ENCODE measurements around the gene PDGFC.

PDGFC gene

GRCh38 chr4:156954587-156954986, 17.0 kb downstream of the PDGFC start:
- ATAC-seq (replicated peaks; ENCODE audit: extremely low read depth, poor library complexity, severe bottlenecking) (no peak), DNase-seq (ENCODE audit: low spot score in 2 of 2) (no peak)
- Mint-ChIP-seq H3K4me3 (no peak overlapping the region), H3K27me3 (no peaks in the 10 kb centered on the region), H3K36me3 (ENCODE audit: insufficient read depth) (no peaks in the 10 kb centered on the region), H3K9me3 (peaks cover 12% of the 10 kb centered on the region), H3K4me1 (no peaks in the 10 kb centered on the region), H3K27ac (ENCODE audit: low read depth) (no peak overlapping the region)

GRCh38 chr4:156953951-156954350, 17.6 kb downstream of the PDGFC start:
- Mint-ChIP-seq H3K27me3 (no peaks in the 10 kb centered on the region), H3K4me3 (no peak overlapping the region), H3K4me1 (no peaks in the 10 kb centered on the region), H3K9me3 (peaks cover 12% of the 10 kb centered on the region), H3K27ac (ENCODE audit: low read depth) (no peak overlapping the region), H3K36me3 (ENCODE audit: insufficient read depth) (no peaks in the 10 kb centered on the region)
- ATAC-seq (replicated peaks; ENCODE audit: extremely low read depth, poor library complexity, severe bottlenecking) = no peak
- DNase-seq (ENCODE audit: low spot score in 2 of 2) = no peak

- Mint-ChIP-seq H3K27ac (ENCODE audit: low read depth) (no peak overlapping the region), H3K4me3 (no peak overlapping the region), H3K4me1 (no peaks in the 10 kb centered on the region), H3K36me3 (ENCODE audit: insufficient read depth) (no peaks in the 10 kb centered on the region), H3K9me3 (peaks cover 11% of the 10 kb centered on the region), H3K27me3 (no peaks in the 10 kb centered on the region)
- DNase-seq (ENCODE audit: low spot score in 2 of 2) (no peak), ATAC-seq (replicated peaks; ENCODE audit: extremely low read depth, poor library complexity, severe bottlenecking) (no peak)
These were observed 18.6 kb downstream of the PDGFC start for GRCh38 chr4:156953001-156953400.

GRCh38 chr4:156952078-156952759, 19.4 kb downstream of the PDGFC start:
- DNase-seq (ENCODE audit: low spot score in 2 of 2) = no peak
- H3K4me3 Mint-ChIP-seq = no peak overlapping the region
- no peaks in the 10 kb centered on the region for H3K27me3 Mint-ChIP-seq

GRCh38 chr4:156950948-156951347, 20.7 kb downstream of the PDGFC start:
- Mint-ChIP-seq H3K4me3 (no peak overlapping the region), H3K9me3 (no peaks in the 10 kb centered on the region), H3K27ac (ENCODE audit: low read depth) (no peak overlapping the region), H3K27me3 (no peaks in the 10 kb centered on the region), H3K4me1 (no peaks in the 10 kb centered on the region), H3K36me3 (ENCODE audit: insufficient read depth) (no peaks in the 10 kb centered on the region)
- ATAC-seq (replicated peaks; ENCODE audit: extremely low read depth, poor library complexity, severe bottlenecking) (no peak), DNase-seq (ENCODE audit: low spot score in 2 of 2) (no peak)

More at GRCh38 chr4:156952078-156952759, 19.4 kb downstream of the PDGFC start:
- ATAC-seq (replicated peaks; ENCODE audit: extremely low read depth, poor library complexity, severe bottlenecking) = no peak
- Mint-ChIP-seq H3K9me3 (peaks cover 4% of the 10 kb centered on the region), H3K4me1 (no peaks in the 10 kb centered on the region), H3K27ac (ENCODE audit: low read depth) (no peak overlapping the region), H3K36me3 (ENCODE audit: insufficient read depth) (no peaks in the 10 kb centered on the region)

- no peak for ATAC-seq (replicated peaks; ENCODE audit: extremely low read depth, poor library complexity, severe bottlenecking)
- no peak overlapping the region for H3K4me3 Mint-ChIP-seq
- no peaks in the 10 kb centered on the region for H3K9me3 Mint-ChIP-seq
- H3K36me3 Mint-ChIP-seq (ENCODE audit: insufficient read depth) = no peaks in the 10 kb centered on the region
- no peaks in the 10 kb centered on the region for H3K27me3 Mint-ChIP-seq
- no peak overlapping the region for H3K27ac Mint-ChIP-seq (ENCODE audit: low read depth)
- no peak for DNase-seq (ENCODE audit: low spot score in 2 of 2)
- H3K4me1 Mint-ChIP-seq = no peaks in the 10 kb centered on the region
These were observed 21.5 kb downstream of the PDGFC start for GRCh38 chr4:156950090-156950489.

- no peaks in the 10 kb centered on the region for H3K36me3 Mint-ChIP-seq (ENCODE audit: insufficient read depth)
- no peaks in the 10 kb centered on the region for H3K4me1 Mint-ChIP-seq
- no peak overlapping the region for H3K4me3 Mint-ChIP-seq
- no peak for DNase-seq (ENCODE audit: low spot score in 2 of 2)
- ATAC-seq (replicated peaks; ENCODE audit: extremely low read depth, poor library complexity, severe bottlenecking) = no peak
- H3K27ac Mint-ChIP-seq (ENCODE audit: low read depth) = no peak overlapping the region
- peaks cover 7% of the 10 kb centered on the region for H3K9me3 Mint-ChIP-seq
- H3K27me3 Mint-ChIP-seq = no peaks in the 10 kb centered on the region
These were observed 22.2 kb downstream of the PDGFC start for GRCh38 chr4:156949373-156949814.

- Mint-ChIP-seq H3K9me3 (peaks cover 8% of the 10 kb centered on the region), H3K4me3 (no peak overlapping the region), H3K27ac (ENCODE audit: low read depth) (no peak overlapping the region), H3K36me3 (ENCODE audit: insufficient read depth) (no peaks in the 10 kb centered on the region), H3K27me3 (no peaks in the 10 kb centered on the region), H3K4me1 (no peaks in the 10 kb centered on the region)
- no peak for DNase-seq (ENCODE audit: low spot score in 2 of 2)
- ATAC-seq (replicated peaks; ENCODE audit: extremely low read depth, poor library complexity, severe bottlenecking) = no peak
These were observed 22.9 kb downstream of the PDGFC start for GRCh38 chr4:156948738-156949137.

GRCh38 chr4:156948133-156948532, 23.5 kb downstream of the PDGFC start:
- no peak for DNase-seq (ENCODE audit: low spot score in 2 of 2)
- ATAC-seq (replicated peaks; ENCODE audit: extremely low read depth, poor library complexity, severe bottlenecking) = no peak
- no peak overlapping the region for H3K27ac Mint-ChIP-seq (ENCODE audit: low read depth)
- peaks cover 8% of the 10 kb centered on the region for H3K9me3 Mint-ChIP-seq
- H3K27me3 Mint-ChIP-seq = no peaks in the 10 kb centered on the region
- H3K4me1 Mint-ChIP-seq = no peaks in the 10 kb centered on the region
- H3K36me3 Mint-ChIP-seq (ENCODE audit: insufficient read depth) = no peaks in the 10 kb centered on the region
- no peak overlapping the region for H3K4me3 Mint-ChIP-seq

- no peak overlapping the region for H3K27ac Mint-ChIP-seq (ENCODE audit: low read depth)
- ATAC-seq (replicated peaks; ENCODE audit: extremely low read depth, poor library complexity, severe bottlenecking) = no peak
- no peak for DNase-seq (ENCODE audit: low spot score in 2 of 2)
- H3K27me3 Mint-ChIP-seq = no peaks in the 10 kb centered on the region
- no peaks in the 10 kb centered on the region for H3K4me1 Mint-ChIP-seq
- H3K36me3 Mint-ChIP-seq (ENCODE audit: insufficient read depth) = no peaks in the 10 kb centered on the region
- no peak overlapping the region for H3K4me3 Mint-ChIP-seq
- peaks cover 8% of the 10 kb centered on the region for H3K9me3 Mint-ChIP-seq
These were observed 24.8 kb downstream of the PDGFC start for GRCh38 chr4:156946516-156947424.

- H3K36me3 Mint-ChIP-seq (ENCODE audit: insufficient read depth) = no peaks in the 10 kb centered on the region
- H3K4me1 Mint-ChIP-seq = no peaks in the 10 kb centered on the region
- no peak overlapping the region for H3K27ac Mint-ChIP-seq (ENCODE audit: low read depth)
- H3K9me3 Mint-ChIP-seq = peaks cover 8% of the 10 kb centered on the region
- H3K4me3 Mint-ChIP-seq = no peak overlapping the region
- DNase-seq (ENCODE audit: low spot score in 2 of 2) = no peak
- no peak for ATAC-seq (replicated peaks; ENCODE audit: extremely low read depth, poor library complexity, severe bottlenecking)
- H3K27me3 Mint-ChIP-seq = no peaks in the 10 kb centered on the region
These were observed 26.1 kb downstream of the PDGFC start for GRCh38 chr4:156945532-156945931.

- ATAC-seq (replicated peaks; ENCODE audit: extremely low read depth, poor library complexity, severe bottlenecking) = no peak
- H3K27me3 Mint-ChIP-seq = no peaks in the 10 kb centered on the region
- H3K27ac Mint-ChIP-seq (ENCODE audit: low read depth) = no peak overlapping the region
These were observed 28.6 kb downstream of the PDGFC start for GRCh38 chr4:156942991-156943390.

More at GRCh38 chr4:156942991-156943390, 28.6 kb downstream of the PDGFC start:
- Mint-ChIP-seq H3K4me3 (no peak overlapping the region), H3K4me1 (no peaks in the 10 kb centered on the region), H3K9me3 (peaks cover 8% of the 10 kb centered on the region), H3K36me3 (ENCODE audit: insufficient read depth) (no peaks in the 10 kb centered on the region)
- no peak for DNase-seq (ENCODE audit: low spot score in 2 of 2)
